ENCODE measurements around the gene OPTC. TPM values are rescaled to one million over a fixed set of nuclear protein-coding genes. Genes with fewer than 3 reads are reported as not detected.

The OPTC gene
- polyA plus RNA-seq, 1 experiment: not detected

GRCh38 chr1:203519053-203519840 is 25.3 kb downstream of the OPTC start:
- no peaks in the 10 kb centered on the region for H3K9me3 ChIP-seq (ENCODE audit: control insufficient read depth, insufficient read depth, low read length)
- H3K27me3 ChIP-seq (ENCODE audit: control insufficient read depth, insufficient read depth, low read length): no peaks in the 10 kb centered on the region
- H3K4me3 ChIP-seq (ENCODE audit: low read depth, low read length): no peak overlapping the region
- DNase-seq (ENCODE audit: low read depth, low spot score): no peak
- no peak for TF ChIP-seq CTCF (IDR thresholded peaks at IDR 0.05; ENCODE audit: low read depth, low read length)
- ChIA-PET CTCF (no interaction called here), POLR2A (no interaction called here)
- H3K27ac ChIP-seq (ENCODE audit: low read depth, low read length): no peak overlapping the region

- H3K9me3 ChIP-seq (ENCODE audit: control insufficient read depth, insufficient read depth, low read length): no peaks in the 10 kb centered on the region
- H3K27me3 ChIP-seq (ENCODE audit: control insufficient read depth, insufficient read depth, low read length): no peaks in the 10 kb centered on the region
- ChIA-PET POLR2A (no interaction called here), CTCF (no interaction called here)
- no peak overlapping the region for H3K4me3 ChIP-seq (ENCODE audit: low read depth, low read length)
- H3K27ac ChIP-seq (ENCODE audit: low read depth, low read length): no peak overlapping the region
- no peak for TF ChIP-seq CTCF (IDR thresholded peaks at IDR 0.05; ENCODE audit: low read depth, low read length)
- DNase-seq (ENCODE audit: low read depth, low spot score): no peak
These were observed 25.9 kb downstream of the OPTC start for GRCh38 chr1:203519896-203520295.

- TF ChIP-seq CTCF (IDR thresholded peaks at IDR 0.05; ENCODE audit: low read depth, low read length): no peak
- Histone ChIP-seq H3K9me3 (ENCODE audit: control insufficient read depth, insufficient read depth, low read length) (no peaks in the 10 kb centered on the region), H3K27ac (ENCODE audit: low read depth, low read length) (no peak overlapping the region), H3K4me3 (ENCODE audit: low read depth, low read length) (no peak overlapping the region), H3K27me3 (ENCODE audit: control insufficient read depth, insufficient read depth, low read length) (no peaks in the 10 kb centered on the region)
- ChIA-PET POLR2A (no interaction called here), CTCF (no interaction called here)
- no peak for DNase-seq (ENCODE audit: low read depth, low spot score)
These were observed 26.4 kb downstream of the OPTC start for GRCh38 chr1:203520315-203520714.

GRCh38 chr1:203521074-203521794 is 27.3 kb downstream of the OPTC start:
- Histone ChIP-seq H3K27me3 (ENCODE audit: control insufficient read depth, insufficient read depth, low read length) (no peaks in the 10 kb centered on the region), H3K9me3 (ENCODE audit: control insufficient read depth, insufficient read depth, low read length) (no peaks in the 10 kb centered on the region), H3K27ac (ENCODE audit: low read depth, low read length) (no peak overlapping the region), H3K4me3 (ENCODE audit: low read depth, low read length) (no peak overlapping the region)
- CTCF ChIA-PET: no interaction called here
- POLR2A ChIA-PET: no interaction called here
- no peak for DNase-seq (ENCODE audit: low read depth, low spot score)
- TF ChIP-seq CTCF (IDR thresholded peaks at IDR 0.05; ENCODE audit: low read depth, low read length): no peak

GRCh38 chr1:203521812-203522211 is 27.9 kb downstream of the OPTC start:
- POLR2A ChIA-PET: no interaction called here
- Histone ChIP-seq H3K9me3 (ENCODE audit: control insufficient read depth, insufficient read depth, low read length) (no peaks in the 10 kb centered on the region), H3K4me3 (ENCODE audit: low read depth, low read length) (no peak overlapping the region), H3K27me3 (ENCODE audit: control insufficient read depth, insufficient read depth, low read length) (no peaks in the 10 kb centered on the region), H3K27ac (ENCODE audit: low read depth, low read length) (no peak overlapping the region)
- TF ChIP-seq CTCF (IDR thresholded peaks at IDR 0.05; ENCODE audit: low read depth, low read length): no peak
- no peak for DNase-seq (ENCODE audit: low read depth, low spot score)
- CTCF ChIA-PET: no interaction called here

All from AG04450 (cell line).